Measurements from ENCODE around the gene ATG4D.

GRCh38 chr19:10552510-10553053, 8.9 kb downstream of the ATG4D start:
- TF ChIP-seq CTCF (IDR thresholded peaks at IDR 0.05; ENCODE audit: low read depth, low read length, poor library complexity, severe bottlenecking) (no peak), EZH2phosphoT487 (IDR thresholded peaks at IDR 0.05; ENCODE audit: borderline replicate concordance, low read length) (no peak)

All from DOHH2 (cell line).